Measurements from ENCODE around the gene KRTAP4-7. TPM values are rescaled to one million over a fixed set of nuclear protein-coding genes. Genes with fewer than 3 reads are reported as not detected.
"Not testable (repeated sequence)": the region's sequence is repeated elsewhere in the genome, so short reads cannot be mapped to it uniquely, and the experiment has no call there.

KRTAP4-7 gene
- polyA plus RNA-seq, 2 of the 4 experiments (the other 2 are of a cell fraction) = not detected

- TF ChIP-seq HDAC2 (IDR thresholded peaks at IDR 0.05) (no peak), MAZ (IDR thresholded peaks at IDR 0.05; ENCODE audit: borderline replicate concordance, low read depth, low read length) (no peak), ELK1 (IDR thresholded peaks at IDR 0.05; ENCODE audit: low read depth, low read length) (no peak), EP300 (IDR thresholded peaks at IDR 0.05) (no peak), ZSCAN20 (CRISPR knock-in tag; IDR thresholded peaks at IDR 0.05) (no peak), POLR2A (IDR thresholded peaks at IDR 0.05; ENCODE audit: low read length) (no peak), FOXS1 (CRISPR knock-in tag; IDR thresholded peaks at IDR 0.05) (no peak), TFCP2L1 (CRISPR knock-in tag; IDR thresholded peaks at IDR 0.05) (no peak)
These were observed 20.5 kb upstream of the KRTAP4-7 start (continued) for GRCh38 chr17:41063449-41063848.

- Histone ChIP-seq H3K4me1 (peaks cover 30% of the 10 kb centered on the region), H3K9me3 (no peaks in the 10 kb centered on the region), H3K27ac (no peak overlapping the region), H3K4me2 (no peak overlapping the region), H3K4me3 (no peak overlapping the region)
- FAIRE-seq (no peak), DNase-seq (ENCODE audit: low read depth in 1 of 2, low spot score in 1 of 2) (no peak), ATAC-seq (no peak)
- WGBS (ENCODE audit: missing lambda C conversion rate) = 87% methylated on average over 1 of the region's 1 CpG
- POLR2A ChIA-PET = no interaction called here
- TF ChIP-seq PHF8 (IDR thresholded peaks at IDR 0.05; ENCODE audit: borderline replicate concordance, low read depth) (no peak), CBX8 (IDR thresholded peaks at IDR 0.05) (no peak), FOSB (CRISPR knock-in tag; IDR thresholded peaks at IDR 0.05) (no peak), CEBPB (IDR thresholded peaks at IDR 0.05) (no peak)
- CTCF ChIA-PET = interaction anchor here (1.0 to 1.4 kb wide), 2 partner anchors 485 to 598 kb away, joined by 3 to 4 read pairs; no protein-coding TSS in a partner anchor
These were observed 19.6 kb upstream of the KRTAP4-7 start for GRCh38 chr17:41064301-41064700.

GRCh38 chr17:41065016-41065689 lies 18.8 kb upstream of the KRTAP4-7 start:
- 65% methylated on average over 7 of the region's 16 CpGs for WGBS (ENCODE audit: missing lambda C conversion rate)
- H3K4me3 ChIP-seq; H3K27ac ChIP-seq; H3K9me3 ChIP-seq; POLR2A ChIA-PET; DNase-seq (ENCODE audit: low read depth in 1 of 2, low spot score in 1 of 2); H3K4me2 ChIP-seq; FAIRE-seq; ATAC-seq: not testable (repeated sequence)
- H3K4me1 ChIP-seq = peaks cover 24% of the 10 kb centered on the region
- CTCF ChIA-PET = interaction anchor here (1.0 to 1.4 kb wide), 2 partner anchors 485 to 598 kb away, joined by 3 to 4 read pairs; no protein-coding TSS in a partner anchor

- peak; percentile 24 to 35 for DNase-seq (ENCODE audit: low read depth in 1 of 2, low spot score in 1 of 2)
- POLR2A ChIA-PET = no interaction called here
- H3K4me2 ChIP-seq = no peak within 1 kb of the TSS
- CTCF ChIA-PET = interaction anchor here (1.7 kb wide), 1 partner anchor 156 kb away, joined by 4 read pairs; no protein-coding TSS in a partner anchor
- H3K4me1 ChIP-seq = peaks cover 18% of the 10 kb centered on the region
- no peaks in the 10 kb centered on the region for H3K9me3 ChIP-seq
- 0 out of 6 replicates have a peak, but pooled peaks have one; percentile 32 to 38 for ATAC-seq
- WGBS (ENCODE audit: missing lambda C conversion rate) = 80% methylated on average over 6 of the region's 6 CpGs
- H3K27ac ChIP-seq = peak within 1 kb of the TSS in 1 of 2 experiments; percentile 41; a peak in 2 of 6 replicates
- H3K4me3 ChIP-seq = no peak within 1 kb of the TSS
- FAIRE-seq = peak; percentile 81
- TF ChIP-seq CTCF (IDR thresholded peaks at IDR 0.05) = no peak
- TF ChIP-seq MAFK (IDR thresholded peaks at IDR 0.05; ENCODE audit: partially characterized antibody) = no peak
- TF ChIP-seq MYC (IDR thresholded peaks at IDR 0.05; ENCODE audit: borderline replicate concordance, low read length) = no peak
- TF ChIP-seq RFX5 (IDR thresholded peaks at IDR 0.05) = no peak
- no peak for TF ChIP-seq NR3C1 (IDR thresholded peaks at IDR 0.05)
- no peak for TF ChIP-seq ATOH8 (CRISPR knock-in tag; IDR thresholded peaks at IDR 0.05; ENCODE audit: low read depth)
- no peak for TF ChIP-seq PBX3 (IDR thresholded peaks at IDR 0.05)
- no peak for TF ChIP-seq EP300 (IDR thresholded peaks at IDR 0.05)
- peak in 1 of 2 experiments; percentile 61; a peak in 2 of 4 replicates for TF ChIP-seq CEBPB (IDR thresholded peaks at IDR 0.05)
- no peak for TF ChIP-seq GATA3 (IDR thresholded peaks at IDR 0.05; ENCODE audit: borderline replicate concordance)
- TF ChIP-seq NPAS2 (CRISPR knock-in tag; IDR thresholded peaks at IDR 0.05; ENCODE audit: borderline replicate concordance) = no peak
- no peak for TF ChIP-seq EHMT2 (IDR thresholded peaks at IDR 0.05; ENCODE audit: low read depth)
- TF ChIP-seq MAZ (IDR thresholded peaks at IDR 0.05; ENCODE audit: borderline replicate concordance, low read depth, low read length) = no peak
- no peak for TF ChIP-seq FOSL2 (IDR thresholded peaks at IDR 0.05)
- TF ChIP-seq FOSL2 (CRISPR knock-in tag; IDR thresholded peaks at IDR 0.05) = peak; percentile 60
- no peak for TF ChIP-seq BHLHE40 (IDR thresholded peaks at IDR 0.05; ENCODE audit: low read depth, low read length)
- TF ChIP-seq CHD4 (IDR thresholded peaks at IDR 0.05; ENCODE audit: borderline replicate concordance) = no peak
- no peak for TF ChIP-seq CBX8 (IDR thresholded peaks at IDR 0.05)
- no peak for TF ChIP-seq HOXA7 (CRISPR knock-in tag; IDR thresholded peaks at IDR 0.05)
These were observed 17.9 kb upstream of the KRTAP4-7 start, which contains the start of gene KRTAP2-4 for GRCh38 chr17:41065829-41066624. KRTAP2-4 (minus strand) TSS chr17:41065879; CDS start chr17:41065845, 34 bp downstream.
